A673 (cell line): ENCODE measurements around the gene WDR75. TPM values are rescaled to one million over a fixed set of nuclear protein-coding genes. Genes with fewer than 3 reads are reported as not detected.

Experiments
- BruUV-seq: library from RNA; stranded (reverse); fragments of 400-500 nt; replicated peaks from 2 replicates; lab custom pipeline; 2021; lab: Mats Ljungman, UMichigan
- CTCF ChIA-PET: fragments of 300-600 bp; sonication (Branson Sonifier 250); formaldehyde crosslinking; loops from one replicate; lab custom pipeline; 2022; ENCODE audit warnings: antibody characterized with exemption; lab: Charles Lee
- POLR2A ChIA-PET: fragments of 300-600 bp; sonication (Branson Sonifier 250); formaldehyde crosslinking; loops from one replicate; lab custom pipeline; 2022; ENCODE audit warnings: antibody characterized with exemption; ENCODE audit not compliant: low non-redundant PET; lab: Charles Lee
- DNase-seq: peaks from one replicate; pipeline ENCODE4 v3.0.0-alpha.2; 2015; ENCODE audit warnings: low spot score
- H3K27ac ChIP-seq: fragments of 200-600 bp; sonication (generic); 2 replicates; pipeline ENCODE4 v1.5.1; 2016; ENCODE audit warnings: mixed run types, low read depth, mild to moderate bottlenecking, mixed read lengths, antibody characterized with exemption, low read length; ENCODE audit not compliant: poor library complexity, severe bottlenecking
- H3K27me3 ChIP-seq: fragments of 200-600 bp; sonication (generic); replicated peaks from 2 replicates; pipeline ENCODE4 v1.6.1; 2017; ENCODE audit warnings: mixed run types, low read depth, mild to moderate bottlenecking, mixed read lengths, antibody characterized with exemption, low read length; ENCODE audit not compliant: insufficient read depth, poor library complexity
- H3K36me3 ChIP-seq: fragments of 200-600 bp; sonication (generic); 2 replicates; pipeline ENCODE4 v1.6.1; 2016; ENCODE audit warnings: mixed run types, mild to moderate bottlenecking, mixed read lengths, antibody characterized with exemption, low read length; ENCODE audit not compliant: insufficient read depth, poor library complexity, severe bottlenecking
- H3K4me1 ChIP-seq: fragments of 200-600 bp; sonication (generic); 2 replicates; pipeline ENCODE4 v1.6.1; 2017; ENCODE audit warnings: mixed run types, mild to moderate bottlenecking, mixed read lengths, antibody characterized with exemption, low read length; ENCODE audit not compliant: insufficient read depth, poor library complexity, severe bottlenecking
- H3K4me3 ChIP-seq: fragments of 200-600 bp; sonication (generic); 2 replicates; pipeline ENCODE4 v1.5.1; 2016; ENCODE audit warnings: low read depth, mixed run types, mild to moderate bottlenecking, mixed read lengths, low read length; ENCODE audit not compliant: poor library complexity, severe bottlenecking
- H3K9me3 ChIP-seq: fragments of 200-600 bp; sonication (generic); 2 replicates; pipeline ENCODE4 v1.6.1; 2016; ENCODE audit warnings: mixed run types, low read depth, mild to moderate bottlenecking, mixed read lengths, antibody characterized with exemption, low read length; ENCODE audit not compliant: poor library complexity, severe bottlenecking
- CTCF ChIP-seq: fragments of 300-800, 200-600 bp; sonication (generic); conservative IDR thresholded peaks from 2 replicates; pipeline ENCODE4 v1.5.1; 2017; ENCODE audit warnings: low read depth, mild to moderate bottlenecking, antibody characterized with exemption, low read length, moderate library complexity, mixed read lengths
- EZH2 ChIP-seq: fragments of 200-600 bp; sonication (generic); IDR thresholded peaks from 2 replicates; pipeline ENCODE4 v1.6.1; 2017; ENCODE audit warnings: borderline replicate concordance, low read depth, mild to moderate bottlenecking, mixed read lengths, antibody characterized with exemption, low read length; ENCODE audit not compliant: poor library complexity, severe bottlenecking
- intact Hi-C: fragments of 100-400 bp; cut with micrococcal nuclease; formaldehyde crosslinking; loops from one replicate; pipeline ENCODE4 v1.10.0; 2022; ENCODE audit not compliant: unreplicated experiment
- total RNA-seq: library from RNA; stranded (reverse); gene quantifications from 2 replicates; pipeline ENCODE4 v1.2.3, GENCODE V29; 2021

WDR75 gene
- total RNA-seq, 1 experiment from 2014 or later = 69.6 TPM

DNA sequence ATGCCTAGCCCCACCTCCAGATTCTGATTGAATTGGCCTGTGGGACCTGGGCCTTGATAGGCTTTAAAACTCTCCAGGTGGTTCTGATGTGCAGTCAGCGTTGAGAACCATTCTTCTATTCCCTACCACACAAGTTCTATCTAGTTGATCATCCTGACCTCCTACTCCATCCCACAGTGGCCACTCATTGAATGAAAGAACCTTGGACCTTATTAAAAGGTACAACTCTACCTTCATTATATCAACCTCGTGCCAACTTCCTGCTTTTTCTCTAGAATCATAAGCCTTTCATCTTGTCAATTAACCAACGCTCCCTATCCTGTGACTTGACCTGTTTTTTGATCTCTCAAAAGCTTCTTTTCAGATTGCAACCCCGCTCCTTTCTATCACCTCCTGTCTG is 83.5 kb downstream of the WDR75 start:
- TF ChIP-seq CTCF (no peak), EZH2 (no peak)
- Histone ChIP-seq H3K4me3 (no peak overlapping the region), H3K9me3 (no peaks in the 10 kb centered on the region), H3K4me1 (peaks cover 5% of the 10 kb centered on the region), H3K27me3 (no peaks in the 10 kb centered on the region), H3K36me3 (no peaks in the 10 kb centered on the region), H3K27ac (no peak overlapping the region)
- ChIA-PET CTCF (no interaction called here), POLR2A (no interaction called here)
- DNase-seq = no peak
- intact Hi-C loops = no loop called here
- no TSS peak for BruUV-seq

Other genes starting within 250 kb of the WDR75 start
- gene SLC40A1, start 139.3 kb downstream of the WDR75 start, total RNA-seq = 1.5 and 1.9 TPM in 2 replicates
- 50.7 and 58.2 TPM in 2 replicates for gene ASNSD1, start 220.0 kb downstream of the WDR75 start, total RNA-seq
- 3.5 and 4.5 TPM in 2 replicates for gene ANKAR, start 233.2 kb downstream of the WDR75 start, total RNA-seq